Keratinocyte (primary cell): ENCODE measurements around the gene FAM221B. TPM values are rescaled to one million over a fixed set of nuclear protein-coding genes. Genes with fewer than 3 reads are reported as not detected.

Experiments used
- DNase-seq: peaks from one replicate; pipeline ENCODE4 v3.0.0-alpha.2; 2011; ENCODE audit warnings: low read depth, missing footprints, low spot score
- FAIRE-seq: peaks from 2 replicates; lab custom pipeline; 2011; peaks lifted over from hg19 to GRCh38; lab: Jason Lieb, UNC
- H2AFZ ChIP-seq: 2 replicates; pipeline ENCODE4 v1.6.0; 2012; ENCODE audit warnings: low read length, control low read depth, inconsistent platforms; ENCODE audit not compliant: control insufficient read depth
- H3K27ac ChIP-seq: 2 replicates; pipeline ENCODE4 v1.5.1; 2011; ENCODE audit warnings: low read length; ENCODE audit not compliant: control insufficient read depth, insufficient read depth
- H3K27me3 ChIP-seq: 3 replicates; pipeline ENCODE4 v1.6.0; 2011; ENCODE audit warnings: low read length; ENCODE audit not compliant: control insufficient read depth, insufficient read depth; ENCODE audit errors: extremely low read depth
- H3K36me3 ChIP-seq, 2 experiments: 2 replicates in 1 of 2; 3 replicates in 1 of 2; pipeline ENCODE4 v1.5.1; 2011; ENCODE audit warnings: low read length in 2 of 2, mild to moderate bottlenecking in 1 of 2; ENCODE audit not compliant: control insufficient read depth in 2 of 2, insufficient read depth in 2 of 2; ENCODE audit errors: extremely low read depth in 1 of 2
- H3K4me1 ChIP-seq: 3 replicates; pipeline ENCODE4 v1.5.1; 2011; ENCODE audit warnings: low read length; ENCODE audit not compliant: control insufficient read depth, insufficient read depth; ENCODE audit errors: extremely low read depth
- H3K4me2 ChIP-seq: 3 replicates; pipeline ENCODE4 v1.6.0; 2011; ENCODE audit warnings: low read depth, low read length; ENCODE audit not compliant: control insufficient read depth, insufficient read depth; ENCODE audit errors: extremely low read depth
- H3K4me3 ChIP-seq, 3 experiments: fragments of 200-600 bp in 1 of 3; sonication (generic) in 1 of 3; 2 replicates in 2 of 3; 3 replicates in 1 of 3; pipeline ENCODE4 v1.5.1; 2011 to 2016; ENCODE audit warnings: low read length in 3 of 3, mild to moderate bottlenecking in 3 of 3, control low read depth in 2 of 3, inconsistent platforms in 1 of 3, low read depth in 1 of 3, mixed read lengths in 1 of 3, mixed run types in 1 of 3, moderate library complexity in 1 of 3; ENCODE audit not compliant: control insufficient read depth in 2 of 3, insufficient read depth in 2 of 3; ENCODE audit errors: extremely low read depth in 1 of 3
- H3K79me2 ChIP-seq: 2 replicates; pipeline ENCODE4 v1.6.0; 2012; ENCODE audit warnings: low read length; ENCODE audit not compliant: control insufficient read depth, insufficient read depth
- H3K9ac ChIP-seq: 3 replicates; pipeline ENCODE4 v1.6.0; 2011; ENCODE audit warnings: low read length; ENCODE audit not compliant: control insufficient read depth, insufficient read depth; ENCODE audit errors: extremely low read depth
- H3K9me1 ChIP-seq: 3 replicates; pipeline ENCODE4 v1.6.0; 2011; ENCODE audit warnings: low read length; ENCODE audit not compliant: control insufficient read depth, insufficient read depth; ENCODE audit errors: extremely low read depth
- H3K9me3 ChIP-seq: 2 replicates; pipeline ENCODE4 v1.5.1; 2012; ENCODE audit warnings: low read depth, low read length; ENCODE audit not compliant: control insufficient read depth
- H4K20me1 ChIP-seq: 3 replicates; pipeline ENCODE4 v1.6.0; 2011; ENCODE audit warnings: low read length; ENCODE audit not compliant: control insufficient read depth, insufficient read depth; ENCODE audit errors: extremely low read depth
- EZH2 ChIP-seq: IDR thresholded peaks from one replicate; pipeline ENCODE4 v1.6.1; 2012; ENCODE audit warnings: inconsistent platforms, mild to moderate bottlenecking, low read length, moderate library complexity
- dilution Hi-C: fragments of 300-500 bp; cut with MboI; formaldehyde crosslinking; loops from one replicate; pipeline ENCODE4 v1.7.0; 2020; ENCODE audit warnings: low sequenced_read_pairs; ENCODE audit not compliant: extremely low pct_ligation_motif_present
- polyA plus RNA-seq, 5 experiments: library from polyadenylated mRNA; depleted of rRNA in 3 of 5; stranded (reverse) in 3 of 5; stranded (forward) in 1 of 5; unstranded in 1 of 5; fragments of >200 nt; gene quantifications; 1 replicate in 1 of 5; 2 replicates in 3 of 5; 3 replicates in 1 of 5; pipeline versions ENCODE4 v1.2.1 to v1.2.3, GENCODE V29; 2011 to 2012; ENCODE audit warnings: missing spikeins in 2 of 5, low read depth in 1 of 5, low replicate concordance in 1 of 5
- TF ChIP-seq, protein P1 (sequence below), 3 experiments: IDR thresholded peaks in 1 of 3; conservative IDR thresholded peaks in 1 of 3; optimal IDR thresholded peaks in 1 of 3; 2 replicates in 2 of 3; 3 replicates in 1 of 3; pipeline versions ENCODE3 to v1.5.1; 2011; ENCODE audit warnings: low read length in 3 of 3, mild to moderate bottlenecking in 3 of 3, moderate library complexity in 2 of 3, control low read depth in 1 of 3, inconsistent platforms in 1 of 3; ENCODE audit not compliant: insufficient read depth in 2 of 3; ENCODE audit errors: extremely low read depth in 1 of 3

FAM221B gene
- polyA plus RNA-seq, 1 donor (not counting 4 experiments of a cell fraction or from before 2014, with no cell fraction given): not detected

DNA sequence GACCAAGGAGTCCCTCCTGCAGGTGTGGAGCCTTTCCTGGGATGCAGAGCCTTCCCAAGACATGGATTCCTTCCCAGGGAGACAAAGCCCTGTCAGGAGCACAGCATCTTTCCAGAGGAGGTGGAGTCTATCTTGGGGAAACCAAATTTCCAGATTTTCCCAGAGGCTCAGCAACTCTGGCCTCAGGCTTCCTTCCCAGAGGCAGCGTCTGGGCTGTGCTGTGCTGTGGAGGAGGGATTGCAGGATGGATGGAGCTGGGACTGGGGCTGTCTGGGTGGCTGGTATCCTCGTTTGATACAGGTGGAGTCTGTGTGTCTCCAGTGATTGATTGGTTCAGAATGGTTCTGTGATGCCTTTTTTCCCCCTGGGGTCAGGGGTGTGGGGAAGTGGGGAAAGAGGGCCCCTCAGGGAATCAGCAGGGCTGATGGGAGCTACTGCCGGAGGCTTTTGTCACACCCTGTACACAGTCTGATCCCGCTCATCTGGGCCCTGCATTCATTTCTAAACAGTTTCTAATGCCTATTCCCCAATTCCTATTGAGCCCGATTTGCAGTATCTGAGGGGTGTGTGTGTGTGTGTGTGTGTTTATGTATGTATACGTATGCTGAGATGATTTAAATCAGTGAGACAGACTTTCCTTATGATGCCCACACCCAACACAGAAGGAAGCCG is 25.7 kb upstream of the FAM221B start:
- no peaks in the 10 kb centered on the region for H3K79me2 ChIP-seq
- no peaks in the 10 kb centered on the region for H3K4me1 ChIP-seq
- H3K27ac ChIP-seq: no peak overlapping the region
- no peak overlapping the region for H3K9ac ChIP-seq
- FAIRE-seq: no peak
- no peaks in the 10 kb centered on the region for H3K9me1 ChIP-seq
- no peak overlapping the region for H3K4me3 ChIP-seq
- no peak for TF ChIP-seq EZH2
- TF ChIP-seq, protein P1, sequence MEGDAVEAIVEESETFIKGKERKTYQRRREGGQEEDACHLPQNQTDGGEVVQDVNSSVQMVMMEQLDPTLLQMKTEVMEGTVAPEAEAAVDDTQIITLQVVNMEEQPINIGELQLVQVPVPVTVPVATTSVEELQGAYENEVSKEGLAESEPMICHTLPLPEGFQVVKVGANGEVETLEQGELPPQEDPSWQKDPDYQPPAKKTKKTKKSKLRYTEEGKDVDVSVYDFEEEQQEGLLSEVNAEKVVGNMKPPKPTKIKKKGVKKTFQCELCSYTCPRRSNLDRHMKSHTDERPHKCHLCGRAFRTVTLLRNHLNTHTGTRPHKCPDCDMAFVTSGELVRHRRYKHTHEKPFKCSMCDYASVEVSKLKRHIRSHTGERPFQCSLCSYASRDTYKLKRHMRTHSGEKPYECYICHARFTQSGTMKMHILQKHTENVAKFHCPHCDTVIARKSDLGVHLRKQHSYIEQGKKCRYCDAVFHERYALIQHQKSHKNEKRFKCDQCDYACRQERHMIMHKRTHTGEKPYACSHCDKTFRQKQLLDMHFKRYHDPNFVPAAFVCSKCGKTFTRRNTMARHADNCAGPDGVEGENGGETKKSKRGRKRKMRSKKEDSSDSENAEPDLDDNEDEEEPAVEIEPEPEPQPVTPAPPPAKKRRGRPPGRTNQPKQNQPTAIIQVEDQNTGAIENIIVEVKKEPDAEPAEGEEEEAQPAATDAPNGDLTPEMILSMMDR (optimal IDR thresholded peaks at IDR 0.05 in 1 of 3, IDR thresholded peaks at IDR 0.05 in 1 of 3, conservative IDR thresholded peaks at IDR 0.05 in 1 of 3; ENCODE audit: extremely low read depth in 1 of 3, insufficient read depth in 2 of 3, low read length in 3 of 3): no peak
- H4K20me1 ChIP-seq: no peaks in the 10 kb centered on the region
- H3K36me3 ChIP-seq: peaks cover 0 to 1% of the 10 kb centered on the region in 2 experiments
- H3K9me3 ChIP-seq: no peaks in the 10 kb centered on the region
- H2AFZ ChIP-seq: no peak overlapping the region
- dilution Hi-C loops: no loop called here
- no peak for DNase-seq
- no peak overlapping the region for H3K4me2 ChIP-seq
- peaks cover 14% of the 10 kb centered on the region for H3K27me3 ChIP-seq

DNA sequence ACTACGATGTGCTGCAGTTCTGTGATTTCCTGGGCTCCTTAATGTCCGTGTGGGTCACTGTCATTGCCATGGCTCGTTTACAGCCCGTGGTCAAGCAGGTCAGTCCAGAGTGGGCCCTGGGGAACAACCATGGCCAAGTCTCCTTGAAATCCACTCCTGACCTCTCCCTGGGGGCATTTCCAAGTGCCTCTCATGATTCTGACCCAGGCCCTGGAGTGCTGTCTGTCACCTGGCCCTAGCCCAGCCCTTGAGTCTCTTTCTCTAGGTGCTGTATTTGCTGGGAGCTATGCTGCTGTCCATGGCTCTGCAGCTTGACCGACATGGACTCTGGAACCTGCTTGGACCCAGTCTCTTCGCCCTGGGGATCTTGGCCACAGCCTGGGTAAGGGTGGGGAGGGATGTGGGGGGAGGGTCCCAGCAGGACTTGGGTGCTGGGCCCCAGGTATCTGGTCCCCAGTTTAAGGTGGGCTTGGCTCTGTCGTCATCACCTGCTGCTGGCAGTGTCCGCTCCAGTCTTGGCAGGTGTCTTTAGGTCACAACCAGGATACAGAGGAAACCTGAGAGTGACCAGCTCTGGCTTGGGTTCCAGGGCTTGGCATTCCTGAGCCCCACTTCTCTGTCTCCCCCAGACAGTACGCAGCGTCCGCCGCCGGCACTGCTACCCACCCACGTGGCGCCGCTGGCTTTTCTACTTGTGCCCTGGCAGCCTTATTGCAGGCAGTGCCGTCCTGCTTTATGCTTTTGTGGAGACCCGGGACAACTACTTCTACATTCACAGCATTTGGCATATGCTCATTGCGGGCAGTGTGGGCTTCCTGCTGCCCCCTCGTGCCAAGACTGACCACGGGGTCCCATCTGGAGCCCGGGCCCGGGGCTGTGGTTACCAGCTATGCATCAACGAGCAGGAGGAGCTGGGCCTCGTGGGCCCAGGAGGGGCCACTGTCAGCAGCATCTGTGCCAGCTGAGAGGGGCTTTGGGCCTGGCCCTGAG is 24.6 kb upstream of the FAM221B start:
- dilution Hi-C loops: no loop called here
- Histone ChIP-seq H3K27me3 (peaks cover 14% of the 10 kb centered on the region), H3K4me3 (no peak overlapping the region), H4K20me1 (no peaks in the 10 kb centered on the region), H3K4me1 (peaks cover under 1% of the 10 kb centered on the region), H3K4me2 (no peak overlapping the region), H3K9me3 (no peaks in the 10 kb centered on the region), H3K9me1 (no peaks in the 10 kb centered on the region), H3K9ac (no peak overlapping the region), H3K27ac (no peak overlapping the region), H3K36me3 (peaks cover 0 to 1% of the 10 kb centered on the region in 2 experiments), H3K79me2 (no peaks in the 10 kb centered on the region), H2AFZ (no peak overlapping the region)
- FAIRE-seq (no peak), DNase-seq (no peak)
- TF ChIP-seq EZH2: no peak
- TF ChIP-seq, protein P1 (optimal IDR thresholded peaks at IDR 0.05 in 1 of 3, IDR thresholded peaks at IDR 0.05 in 1 of 3, conservative IDR thresholded peaks at IDR 0.05 in 1 of 3; ENCODE audit: extremely low read depth in 1 of 3, insufficient read depth in 2 of 3, low read length in 3 of 3): no peak
